Measurements from ENCODE around the gene ITSN1.

DNA sequence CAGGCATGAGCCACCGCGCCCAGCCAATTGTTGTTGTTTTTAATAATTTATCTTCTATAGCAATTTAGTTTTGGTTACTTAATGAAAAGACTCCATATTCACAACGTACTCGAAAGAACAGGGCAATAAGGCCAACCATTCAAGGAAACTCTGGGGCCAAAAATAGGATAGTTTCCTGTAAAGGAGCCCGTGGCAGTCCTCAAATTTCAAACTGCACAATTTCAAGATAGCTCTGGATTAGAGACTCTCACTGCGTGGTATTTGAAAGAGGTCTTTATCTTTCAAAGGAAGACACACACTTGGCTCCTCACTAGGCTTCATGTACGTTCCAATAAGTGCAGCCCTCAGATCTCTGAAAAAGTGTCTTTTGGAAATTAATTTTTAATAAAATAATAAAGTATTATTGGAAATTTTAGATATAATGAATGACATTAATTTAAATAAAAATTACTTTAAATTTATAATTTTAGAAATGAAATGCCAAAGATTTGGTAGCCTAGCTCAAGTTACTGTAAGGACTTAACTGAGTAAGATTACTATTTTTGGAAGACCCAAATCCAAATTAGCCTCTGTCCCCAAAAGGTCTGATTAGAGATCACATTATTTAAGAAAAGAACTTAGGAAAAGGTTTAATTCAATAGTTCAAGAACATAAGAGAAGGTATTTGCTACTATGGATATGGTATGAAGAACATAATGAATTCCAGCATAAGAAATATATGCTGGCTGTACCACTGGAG is 31.1 kb upstream of the ITSN1 start:
- TF ChIP-seq, protein P1, sequence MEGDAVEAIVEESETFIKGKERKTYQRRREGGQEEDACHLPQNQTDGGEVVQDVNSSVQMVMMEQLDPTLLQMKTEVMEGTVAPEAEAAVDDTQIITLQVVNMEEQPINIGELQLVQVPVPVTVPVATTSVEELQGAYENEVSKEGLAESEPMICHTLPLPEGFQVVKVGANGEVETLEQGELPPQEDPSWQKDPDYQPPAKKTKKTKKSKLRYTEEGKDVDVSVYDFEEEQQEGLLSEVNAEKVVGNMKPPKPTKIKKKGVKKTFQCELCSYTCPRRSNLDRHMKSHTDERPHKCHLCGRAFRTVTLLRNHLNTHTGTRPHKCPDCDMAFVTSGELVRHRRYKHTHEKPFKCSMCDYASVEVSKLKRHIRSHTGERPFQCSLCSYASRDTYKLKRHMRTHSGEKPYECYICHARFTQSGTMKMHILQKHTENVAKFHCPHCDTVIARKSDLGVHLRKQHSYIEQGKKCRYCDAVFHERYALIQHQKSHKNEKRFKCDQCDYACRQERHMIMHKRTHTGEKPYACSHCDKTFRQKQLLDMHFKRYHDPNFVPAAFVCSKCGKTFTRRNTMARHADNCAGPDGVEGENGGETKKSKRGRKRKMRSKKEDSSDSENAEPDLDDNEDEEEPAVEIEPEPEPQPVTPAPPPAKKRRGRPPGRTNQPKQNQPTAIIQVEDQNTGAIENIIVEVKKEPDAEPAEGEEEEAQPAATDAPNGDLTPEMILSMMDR (IDR thresholded peaks at IDR 0.05; ENCODE audit: low read depth, low read length, poor library complexity, severe bottlenecking), result no peak
- TF ChIP-seq EZH2phosphoT487 (IDR thresholded peaks at IDR 0.05; ENCODE audit: borderline replicate concordance, low read length), result no peak

Measured in DOHH2 (cell line).